ENCODE results near the gene SERPINA9. TPM values are rescaled to one million over a fixed set of nuclear protein-coding genes. Genes with fewer than 3 reads are reported as not detected.
"Not testable (repeated sequence)": the region's sequence is repeated elsewhere in the genome, so short reads cannot be mapped to it uniquely, and the experiment has no call there.

Gene SERPINA9
- total RNA-seq, 6 experiments from 2014 or later: not detected

DNA sequence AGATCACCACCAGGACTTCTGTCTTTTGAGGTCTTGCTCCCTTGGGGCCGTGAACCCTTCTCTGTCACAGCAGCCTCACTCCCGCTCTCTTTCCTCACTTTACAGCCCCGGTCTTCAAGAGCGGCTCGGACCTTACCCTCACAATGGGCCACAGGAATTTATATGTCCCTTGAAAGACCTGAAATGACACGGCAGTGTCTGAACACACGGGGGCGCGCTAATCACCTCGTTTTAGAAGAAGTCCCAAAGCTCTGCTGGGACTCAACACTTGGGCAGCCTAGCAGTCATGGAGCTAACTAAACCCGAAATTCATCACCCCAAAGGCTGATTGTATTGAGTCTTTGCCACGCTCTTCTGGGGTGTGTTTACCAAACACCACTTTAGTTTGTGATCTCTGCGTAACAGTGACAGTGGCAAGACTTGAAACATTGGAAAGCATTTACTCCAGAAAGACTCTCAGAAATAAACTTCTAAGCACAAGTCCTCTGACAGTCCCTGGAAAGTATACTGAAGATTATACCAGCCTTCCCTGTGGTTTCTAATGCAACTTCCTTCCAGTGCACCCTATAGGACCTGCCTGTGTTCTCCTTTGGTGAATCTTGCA, 52.4 kb downstream of the SERPINA9 start:
- Mint-ChIP-seq H3K27ac (no peak overlapping the region), H3K9me3 (peaks cover 13% of the 10 kb centered on the region), H3K4me3 (peak overlapping the region; percentile 61), H3K27me3 (ENCODE audit: insufficient read depth) (peaks cover 7% of the 10 kb centered on the region; the same call in 1 of the 2 replicates), H3K4me1 (ENCODE audit: low read depth) (no peaks in the 10 kb centered on the region), H3K36me3 (ENCODE audit: low read depth) (no peaks in the 10 kb centered on the region)
- peak; percentile 43 for DNase-seq
- TF ChIP-seq, protein P1, sequence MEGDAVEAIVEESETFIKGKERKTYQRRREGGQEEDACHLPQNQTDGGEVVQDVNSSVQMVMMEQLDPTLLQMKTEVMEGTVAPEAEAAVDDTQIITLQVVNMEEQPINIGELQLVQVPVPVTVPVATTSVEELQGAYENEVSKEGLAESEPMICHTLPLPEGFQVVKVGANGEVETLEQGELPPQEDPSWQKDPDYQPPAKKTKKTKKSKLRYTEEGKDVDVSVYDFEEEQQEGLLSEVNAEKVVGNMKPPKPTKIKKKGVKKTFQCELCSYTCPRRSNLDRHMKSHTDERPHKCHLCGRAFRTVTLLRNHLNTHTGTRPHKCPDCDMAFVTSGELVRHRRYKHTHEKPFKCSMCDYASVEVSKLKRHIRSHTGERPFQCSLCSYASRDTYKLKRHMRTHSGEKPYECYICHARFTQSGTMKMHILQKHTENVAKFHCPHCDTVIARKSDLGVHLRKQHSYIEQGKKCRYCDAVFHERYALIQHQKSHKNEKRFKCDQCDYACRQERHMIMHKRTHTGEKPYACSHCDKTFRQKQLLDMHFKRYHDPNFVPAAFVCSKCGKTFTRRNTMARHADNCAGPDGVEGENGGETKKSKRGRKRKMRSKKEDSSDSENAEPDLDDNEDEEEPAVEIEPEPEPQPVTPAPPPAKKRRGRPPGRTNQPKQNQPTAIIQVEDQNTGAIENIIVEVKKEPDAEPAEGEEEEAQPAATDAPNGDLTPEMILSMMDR (IDR thresholded peaks at IDR 0.05): peak; percentile 78

DNA sequence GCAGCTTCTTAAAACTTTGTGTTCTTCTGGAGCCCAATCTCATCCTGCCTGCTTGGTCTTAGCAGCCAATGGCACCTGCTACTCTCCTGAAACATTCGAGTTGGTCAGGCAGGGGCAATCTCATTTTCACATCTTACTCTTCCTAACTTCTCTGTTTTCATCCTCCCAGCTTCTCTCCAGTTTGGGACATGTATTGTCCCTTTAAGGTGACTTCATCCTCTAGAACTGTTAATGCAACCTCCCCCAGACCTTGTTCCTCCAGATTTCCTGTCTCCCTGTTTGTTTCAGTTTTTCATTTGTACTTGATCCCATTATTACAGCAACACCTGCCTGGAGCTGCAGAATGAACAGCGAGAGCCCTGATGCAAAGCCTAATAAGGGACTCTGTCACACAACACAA, 54.7 kb downstream of the SERPINA9 start:
- TF ChIP-seq, protein P1 (IDR thresholded peaks at IDR 0.05): no peak
- Mint-ChIP-seq H3K27me3 (ENCODE audit: insufficient read depth) (peaks cover 7% of the 10 kb centered on the region; the same call in 1 of the 2 replicates), H3K36me3 (ENCODE audit: low read depth) (no peaks in the 10 kb centered on the region), H3K27ac (no peak overlapping the region), H3K4me1 (ENCODE audit: low read depth) (no peaks in the 10 kb centered on the region), H3K4me3 (no peak overlapping the region), H3K9me3 (peaks cover 21% of the 10 kb centered on the region)
- DNase-seq: no peak

DNA sequence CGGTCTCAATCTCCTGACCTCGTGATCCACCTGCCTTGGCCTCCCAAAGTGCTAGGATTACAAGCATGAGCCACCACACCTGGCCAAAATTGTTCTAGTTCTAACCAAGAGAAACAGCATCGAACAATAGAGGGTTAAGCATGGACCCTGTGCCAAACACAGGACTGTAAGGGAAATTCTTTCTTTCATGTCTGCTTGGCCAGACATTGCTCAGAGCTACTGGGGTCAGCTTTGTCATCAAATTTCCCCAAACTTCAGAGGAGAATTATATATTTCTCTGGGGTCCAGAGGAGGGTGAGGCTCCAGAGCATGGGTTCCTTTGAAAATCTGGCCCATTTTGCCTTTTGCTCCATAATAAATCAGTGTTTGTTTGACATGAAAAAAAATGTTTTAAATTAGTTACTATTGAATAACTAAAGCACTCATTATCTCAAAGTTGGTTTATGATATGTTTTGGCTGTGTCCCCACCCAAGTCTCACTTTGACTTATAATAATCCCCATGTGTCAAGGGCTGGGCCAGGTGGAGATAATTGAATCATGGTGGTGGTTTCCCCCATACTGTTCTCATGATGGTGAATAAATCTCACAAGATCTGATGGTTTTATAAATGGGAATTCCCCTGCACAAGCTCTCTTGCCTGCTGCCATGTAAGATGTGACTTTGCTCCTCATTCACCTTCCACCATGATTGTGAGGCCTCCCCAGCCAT, 58.3 kb downstream of the SERPINA9 start:
- H3K27ac Mint-ChIP-seq; H3K27me3 Mint-ChIP-seq (ENCODE audit: insufficient read depth); H3K4me1 Mint-ChIP-seq (ENCODE audit: low read depth); DNase-seq; H3K4me3 Mint-ChIP-seq; H3K36me3 Mint-ChIP-seq (ENCODE audit: low read depth): not testable (repeated sequence)
- peaks cover 27% of the 10 kb centered on the region for H3K9me3 Mint-ChIP-seq

Other genes starting within 250 kb of the SERPINA9 start
- gene SERPINA10, start 182.9 kb downstream of the SERPINA9 start, total RNA-seq (2021; fragmentation: NEBNext Ultra II Directional; extraction: Animal tissue kit (Norgen Biotek cat#: 25700)): not detected
- gene SERPINA6, start 152.9 kb downstream of the SERPINA9 start, total RNA-seq (2021; fragmentation: NEBNext Ultra II Directional; extraction: Animal tissue kit (Norgen Biotek cat#: 25700)): not detected
- not detected for gene SERPINA2, start 109.5 kb downstream of the SERPINA9 start, total RNA-seq (2021; fragmentation: NEBNext Ultra II Directional; extraction: Animal tissue kit (Norgen Biotek cat#: 25700))
- gene SERPINA1, start 87.6 kb downstream of the SERPINA9 start, total RNA-seq (2021; fragmentation: NEBNext Ultra II Directional; extraction: Animal tissue kit (Norgen Biotek cat#: 25700)): under 1 TPM in 3 of 6 experiments, not detected in 3; 0.07 to 0.40 (median 0.17) TPM
- not detected for gene SERPINA11, start 23.4 kb downstream of the SERPINA9 start, total RNA-seq (2021; fragmentation: NEBNext Ultra II Directional; extraction: Animal tissue kit (Norgen Biotek cat#: 25700))
- gene SERPINA12, start 33.3 kb upstream of the SERPINA9 start, total RNA-seq (2021; fragmentation: NEBNext Ultra II Directional; extraction: Animal tissue kit (Norgen Biotek cat#: 25700)): not detected
- gene SERPINA4, start 85.2 kb upstream of the SERPINA9 start, total RNA-seq (2021; fragmentation: NEBNext Ultra II Directional; extraction: Animal tissue kit (Norgen Biotek cat#: 25700)): not detected
- gene SERPINA5, start 105.2 kb upstream of the SERPINA9 start, total RNA-seq (2021; fragmentation: NEBNext Ultra II Directional; extraction: Animal tissue kit (Norgen Biotek cat#: 25700)): not detected
- not detected for gene SERPINA3, start 136.2 kb upstream of the SERPINA9 start, total RNA-seq (2021; fragmentation: NEBNext Ultra II Directional; extraction: Animal tissue kit (Norgen Biotek cat#: 25700))